PC-3 (cell line): ENCODE data around the gene DVL1. TPM values are rescaled to one million over a fixed set of nuclear protein-coding genes. Genes with fewer than 3 reads are reported as not detected.

ENCODE experiments used
- ATAC-seq: fragments of 200-7000 bp; cut with Tn5 transposase; 2 replicates; pipeline ENCODE4 v1.9.1; 2020; ENCODE audit warnings: mild to moderate bottlenecking, moderate library complexity
- BruUV-seq: library from RNA; stranded (reverse); fragments of 400-500 nt; replicated peaks from 2 replicates; lab custom pipeline; 2021; lab: Mats Ljungman, UMichigan
- CTCF ChIA-PET: fragments of 300-600 bp; sonication (Branson Sonifier 250); formaldehyde crosslinking; loops from one replicate; lab custom pipeline; 2022; ENCODE audit warnings: antibody characterized with exemption; lab: Charles Lee
- POLR2A ChIA-PET: fragments of 300-600 bp; sonication (Branson Sonifier 250); formaldehyde crosslinking; loops from one replicate; lab custom pipeline; 2022; ENCODE audit warnings: antibody characterized with exemption; ENCODE audit not compliant: unreplicated experiment; lab: Charles Lee
- DNase-seq: peaks from one replicate; pipeline ENCODE4 v3.0.0-alpha.2; 2015
- H2AFZ ChIP-seq: fragments of 300-600 bp; sonication (generic); 2 replicates; pipeline ENCODE4 v1.6.0; 2016; ENCODE audit warnings: antibody characterized with exemption, low read length
- H3F3A ChIP-seq: fragments of 300-600 bp; sonication (generic); one replicate; pipeline ENCODE4 v1.6.0; 2017; ENCODE audit warnings: antibody characterized with exemption, low read length, control low read depth, mild to moderate bottlenecking; ENCODE audit not compliant: unreplicated experiment
- H3K27ac ChIP-seq: fragments of 300-600 bp; sonication (generic); 2 replicates; pipeline ENCODE4 v1.5.1; 2016; ENCODE audit warnings: mild to moderate bottlenecking, low read length
- H3K27me3 ChIP-seq: fragments of 300-600 bp; sonication (generic); 2 replicates; pipeline ENCODE4 v1.6.1; 2016; ENCODE audit warnings: low read length, mixed read lengths
- H3K36me3 ChIP-seq: fragments of 300-600 bp; sonication (generic); 2 replicates; pipeline ENCODE4 v1.6.1; 2016; ENCODE audit warnings: low read depth, mixed run types, low read length, mixed read lengths
- H3K4me1 ChIP-seq: fragments of 300-600 bp; sonication (generic); 2 replicates; pipeline ENCODE4 v1.5.1; 2016; ENCODE audit warnings: low read length; ENCODE audit not compliant: insufficient read depth
- H3K4me2 ChIP-seq: fragments of 300-600 bp; sonication (generic); 2 replicates; pipeline ENCODE4 v1.6.0; 2016; ENCODE audit warnings: low read length
- H3K4me3 ChIP-seq: fragments of 300-600 bp; sonication (generic); 2 replicates; pipeline ENCODE4 v1.5.1; 2016; ENCODE audit warnings: mild to moderate bottlenecking, low read length, mixed read lengths
- H3K79me2 ChIP-seq: fragments of 300-600 bp; sonication (generic); 2 replicates; pipeline ENCODE4 v1.6.1; 2017; ENCODE audit warnings: low read length, mixed read lengths
- H3K9ac ChIP-seq: fragments of 300-600 bp; sonication (generic); 2 replicates; pipeline ENCODE4 v1.6.0; 2016; ENCODE audit warnings: mild to moderate bottlenecking, low read length
- H3K9me2 ChIP-seq: fragments of 300-600 bp; sonication (generic); replicated peaks from 2 replicates; pipeline ENCODE4 v1.6.1; 2016; ENCODE audit warnings: mixed run types, low read length, mixed read lengths
- H3K9me3 ChIP-seq: fragments of 300-600 bp; sonication (generic); 2 replicates; pipeline ENCODE4 v1.6.1; 2016; ENCODE audit warnings: low read length, mixed read lengths
- H4K20me1 ChIP-seq: fragments of 300-600 bp; sonication (generic); 2 replicates; pipeline ENCODE4 v1.6.1; 2016; ENCODE audit warnings: low read length, mixed read lengths
- EZH2 ChIP-seq: fragments of 300-600 bp; sonication (generic); IDR thresholded peaks from one replicate; pipeline ENCODE4 v1.6.1; 2017; ENCODE audit warnings: antibody characterized with exemption, mild to moderate bottlenecking, low read length; ENCODE audit not compliant: unreplicated experiment
- EZH2phosphoT487 ChIP-seq: fragments of 300-600 bp; sonication (generic); IDR thresholded peaks from 2 replicates; pipeline ENCODE4 v1.6.1; 2018; ENCODE audit warnings: mild to moderate bottlenecking, antibody characterized with exemption, low read length, borderline replicate concordance
- intact Hi-C: fragments of 100-400 bp; cut with micrococcal nuclease; formaldehyde crosslinking; loops from 2 replicates; pipeline ENCODE4 v1.9.0; 2023
- total RNA-seq: library from RNA; depleted of rRNA; stranded (reverse); fragments of >200 nt; gene quantifications from 2 replicates; pipeline ENCODE4 v1.2.3, GENCODE V29; 2014
- TF ChIP-seq, protein P1 (sequence below): fragments of 300-600 bp; sonication (generic); conservative IDR thresholded peaks from 2 replicates; pipeline ENCODE4 v1.5.1; 2017; ENCODE audit warnings: antibody characterized with exemption, low read depth, mild to moderate bottlenecking, low read length

The DVL1 gene
- total RNA-seq, 1 experiment from 2014 or later = 626 TPM

DNA sequence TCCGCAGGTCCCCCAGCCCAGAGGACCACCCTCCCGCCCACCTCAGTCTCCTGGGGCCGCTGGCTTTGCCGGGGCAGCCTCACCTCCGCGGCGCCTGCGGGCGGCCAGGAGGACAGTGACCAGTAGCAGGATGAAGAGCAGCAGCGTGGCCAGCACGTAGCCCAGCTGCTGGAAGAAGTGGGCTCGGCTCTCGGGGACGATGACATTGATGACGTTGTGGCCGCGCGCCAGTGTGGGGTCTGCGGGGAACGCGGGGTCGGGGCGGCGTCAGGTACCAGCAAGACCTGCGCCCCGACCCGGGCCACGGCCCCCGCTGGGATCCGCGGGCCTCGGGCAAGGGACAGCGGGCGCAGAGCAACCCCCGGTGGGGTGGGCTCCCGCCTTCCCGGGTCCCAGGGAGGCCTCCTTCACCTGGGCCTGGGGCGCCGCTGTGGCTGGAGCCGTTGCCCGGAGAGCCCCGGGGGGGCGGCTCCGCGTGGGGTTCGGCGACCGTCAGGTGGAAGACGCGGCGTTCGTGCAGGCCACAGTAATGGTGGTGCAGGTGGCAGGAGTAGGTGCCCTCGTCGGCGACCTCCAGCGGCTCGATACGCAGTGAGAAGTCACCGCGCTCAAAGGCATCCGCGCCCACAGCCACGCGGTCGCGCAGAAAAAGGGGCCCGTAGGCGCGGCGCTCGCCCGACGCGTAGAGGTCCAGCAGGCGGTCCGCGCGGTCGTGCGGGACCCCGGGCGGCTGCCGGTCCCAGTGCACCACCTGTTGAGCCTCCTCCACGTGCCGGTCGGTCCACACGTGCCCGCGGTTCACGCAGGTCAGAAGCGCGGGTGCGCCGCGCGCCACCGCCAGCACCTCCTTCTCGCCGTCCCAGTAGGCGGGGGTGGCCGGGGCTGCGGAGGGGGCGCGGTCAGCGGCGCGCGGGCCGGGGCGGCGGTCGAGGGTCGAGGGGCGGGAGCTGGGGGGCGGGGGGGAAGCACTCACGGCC lies 5.3 kb upstream of the DVL1 start:
- ChIA-PET POLR2A (no interaction called here), CTCF (interaction anchor here (0.6 kb wide), 1 partner anchor 45 kb away, joined by 3 read pairs; no protein-coding TSS in a partner anchor)
- no peak overlapping the region for H3K27ac ChIP-seq
- peak; percentile 5 for ATAC-seq
- H3F3A ChIP-seq = peaks cover 3% of the 10 kb centered on the region
- no TSS peak for BruUV-seq
- no peaks in the 10 kb centered on the region for H3K27me3 ChIP-seq
- no peak overlapping the region for H2AFZ ChIP-seq
- H3K79me2 ChIP-seq = peaks cover 15% of the 10 kb centered on the region
- no peaks in the 10 kb centered on the region for H4K20me1 ChIP-seq
- peak overlapping the region; percentile 58 for H3K4me3 ChIP-seq
- peak overlapping the region; percentile 78 for H3K4me2 ChIP-seq
- H3K9me3 ChIP-seq = no peaks in the 10 kb centered on the region
- DNase-seq = no peak
- H3K36me3 ChIP-seq = no peaks in the 10 kb centered on the region
- peaks cover 32% of the 10 kb centered on the region for H3K4me1 ChIP-seq
- intact Hi-C loops = no loop called here
- no peak for TF ChIP-seq EZH2
- TF ChIP-seq EZH2phosphoT487 = no peak
- TF ChIP-seq, protein P1, sequence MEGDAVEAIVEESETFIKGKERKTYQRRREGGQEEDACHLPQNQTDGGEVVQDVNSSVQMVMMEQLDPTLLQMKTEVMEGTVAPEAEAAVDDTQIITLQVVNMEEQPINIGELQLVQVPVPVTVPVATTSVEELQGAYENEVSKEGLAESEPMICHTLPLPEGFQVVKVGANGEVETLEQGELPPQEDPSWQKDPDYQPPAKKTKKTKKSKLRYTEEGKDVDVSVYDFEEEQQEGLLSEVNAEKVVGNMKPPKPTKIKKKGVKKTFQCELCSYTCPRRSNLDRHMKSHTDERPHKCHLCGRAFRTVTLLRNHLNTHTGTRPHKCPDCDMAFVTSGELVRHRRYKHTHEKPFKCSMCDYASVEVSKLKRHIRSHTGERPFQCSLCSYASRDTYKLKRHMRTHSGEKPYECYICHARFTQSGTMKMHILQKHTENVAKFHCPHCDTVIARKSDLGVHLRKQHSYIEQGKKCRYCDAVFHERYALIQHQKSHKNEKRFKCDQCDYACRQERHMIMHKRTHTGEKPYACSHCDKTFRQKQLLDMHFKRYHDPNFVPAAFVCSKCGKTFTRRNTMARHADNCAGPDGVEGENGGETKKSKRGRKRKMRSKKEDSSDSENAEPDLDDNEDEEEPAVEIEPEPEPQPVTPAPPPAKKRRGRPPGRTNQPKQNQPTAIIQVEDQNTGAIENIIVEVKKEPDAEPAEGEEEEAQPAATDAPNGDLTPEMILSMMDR = no peak
- H3K9me2 ChIP-seq = no peaks in the 10 kb centered on the region
- 0 out of 2 replicates have a peak overlapping the region, but pooled peaks have one; percentile 9 for H3K9ac ChIP-seq

DNA sequence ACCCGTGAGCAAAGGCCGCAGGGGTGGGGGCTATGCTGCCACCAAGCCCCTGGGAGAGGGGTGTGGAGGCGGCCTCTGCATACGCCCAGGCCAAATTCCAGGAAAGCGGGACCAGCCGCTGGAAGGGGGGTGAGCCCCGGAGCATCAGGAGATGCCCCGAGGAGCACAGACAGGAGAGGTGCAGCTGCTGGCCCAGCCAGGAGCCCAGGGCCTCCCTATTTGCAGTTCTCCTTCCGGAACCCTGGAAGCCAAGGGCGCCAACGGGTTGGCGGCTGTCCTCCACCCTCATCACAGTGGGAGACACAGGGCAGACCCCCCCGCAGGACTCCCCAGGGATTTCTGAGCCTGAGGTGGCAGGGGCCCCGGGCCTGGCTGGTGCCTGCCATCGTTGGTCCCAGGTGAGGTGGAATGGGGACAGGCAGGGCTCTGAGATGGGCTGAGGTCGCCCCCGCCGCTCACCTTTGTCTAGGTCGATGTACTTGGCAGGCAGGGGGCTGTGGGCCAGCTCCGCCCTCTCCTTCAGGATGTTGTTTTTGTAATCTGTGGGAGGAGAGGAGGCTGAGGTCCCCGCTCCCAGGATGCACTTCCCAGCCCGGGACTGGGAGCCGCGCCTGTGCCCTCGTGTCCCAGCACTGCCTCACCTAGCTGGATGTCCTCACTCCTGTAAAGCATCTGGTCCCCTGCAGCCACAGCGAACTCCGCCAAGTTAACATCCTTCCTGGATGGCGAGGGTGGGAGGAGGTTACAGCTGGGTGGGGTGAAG lies 4.4 kb upstream of the DVL1 start:
- intact Hi-C loops = no loop called here
- Histone ChIP-seq H3K4me3 (peak overlapping the region; percentile 58), H4K20me1 (no peaks in the 10 kb centered on the region), H3K79me2 (peaks cover 19% of the 10 kb centered on the region), H2AFZ (no peak overlapping the region), H3K9ac (no peak overlapping the region), H3K36me3 (no peaks in the 10 kb centered on the region), H3K27me3 (no peaks in the 10 kb centered on the region), H3K9me3 (no peaks in the 10 kb centered on the region), H3K4me1 (peaks cover 28% of the 10 kb centered on the region), H3F3A (peaks cover 3% of the 10 kb centered on the region), H3K9me2 (no peaks in the 10 kb centered on the region), H3K27ac (no peak overlapping the region), H3K4me2 (peak overlapping the region; percentile 78)
- TF ChIP-seq EZH2 = no peak
- no peak for TF ChIP-seq EZH2phosphoT487
- TF ChIP-seq, protein P1 = no peak
- ChIA-PET CTCF (interaction anchor here (0.6 kb wide), 1 partner anchor 44 kb away, joined by 3 read pairs; no protein-coding TSS in a partner anchor), POLR2A (no interaction called here)
- DNase-seq = no peak
- peak; percentile 30 for ATAC-seq
- TSS peak; percentile 58 for BruUV-seq
